Stimulated activated CD8-positive, alpha-beta memory T cell treated with anti-CD3 and anti-CD28 coated beads, Interleukin-15, amount 100 ng/mL, for 4 hours (primary cell): ENCODE results near the gene TBC1D7.
"Not testable (repeated sequence)": the region's sequence is repeated elsewhere in the genome, so short reads cannot be mapped to it uniquely, and the experiment has no call there.

Experiments used
- DNase-seq, 2 donors: peaks; one replicate each; pipeline ENCODE4 v3.0.0-alpha.2; 2020; ENCODE audit warnings: low read depth in 2 of 2

The TBC1D7 gene

DNA sequence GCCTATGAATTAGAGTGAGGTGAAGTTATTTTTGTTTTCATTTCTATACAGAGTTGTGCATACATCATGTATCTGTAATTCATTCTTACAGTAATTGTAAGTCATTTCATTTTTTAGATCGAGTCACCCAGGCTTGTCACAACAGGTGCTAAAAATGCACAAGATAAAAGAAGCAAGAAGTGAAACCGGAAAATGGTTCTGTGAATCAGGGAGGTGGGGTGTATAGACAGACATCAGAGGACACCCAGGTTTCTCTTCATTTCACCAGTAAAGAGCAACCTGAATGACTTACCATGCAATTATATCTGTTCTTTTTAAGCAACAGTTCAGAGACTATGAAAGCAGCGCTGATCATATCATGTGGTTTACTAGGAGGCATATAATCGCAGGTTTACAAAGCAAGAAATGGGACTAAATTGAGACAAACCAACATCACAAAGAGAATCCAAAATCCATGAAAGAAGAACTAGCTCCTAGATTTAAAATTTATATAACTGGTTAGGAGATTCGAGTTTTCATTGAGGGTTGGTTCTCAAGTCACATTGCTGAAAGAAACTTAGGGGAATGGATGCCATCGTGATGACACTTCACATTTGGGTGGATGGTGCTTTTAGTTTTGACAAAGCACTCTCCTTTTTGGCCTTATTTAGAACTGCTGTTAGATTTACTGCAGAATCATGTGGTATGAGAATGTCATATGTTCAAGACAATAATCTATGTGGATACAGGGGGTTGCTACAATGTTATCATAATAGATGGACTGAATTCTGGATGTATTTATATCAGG, 27.9 kb upstream of the TBC1D7 start:
- DNase-seq, result no peak

DNA sequence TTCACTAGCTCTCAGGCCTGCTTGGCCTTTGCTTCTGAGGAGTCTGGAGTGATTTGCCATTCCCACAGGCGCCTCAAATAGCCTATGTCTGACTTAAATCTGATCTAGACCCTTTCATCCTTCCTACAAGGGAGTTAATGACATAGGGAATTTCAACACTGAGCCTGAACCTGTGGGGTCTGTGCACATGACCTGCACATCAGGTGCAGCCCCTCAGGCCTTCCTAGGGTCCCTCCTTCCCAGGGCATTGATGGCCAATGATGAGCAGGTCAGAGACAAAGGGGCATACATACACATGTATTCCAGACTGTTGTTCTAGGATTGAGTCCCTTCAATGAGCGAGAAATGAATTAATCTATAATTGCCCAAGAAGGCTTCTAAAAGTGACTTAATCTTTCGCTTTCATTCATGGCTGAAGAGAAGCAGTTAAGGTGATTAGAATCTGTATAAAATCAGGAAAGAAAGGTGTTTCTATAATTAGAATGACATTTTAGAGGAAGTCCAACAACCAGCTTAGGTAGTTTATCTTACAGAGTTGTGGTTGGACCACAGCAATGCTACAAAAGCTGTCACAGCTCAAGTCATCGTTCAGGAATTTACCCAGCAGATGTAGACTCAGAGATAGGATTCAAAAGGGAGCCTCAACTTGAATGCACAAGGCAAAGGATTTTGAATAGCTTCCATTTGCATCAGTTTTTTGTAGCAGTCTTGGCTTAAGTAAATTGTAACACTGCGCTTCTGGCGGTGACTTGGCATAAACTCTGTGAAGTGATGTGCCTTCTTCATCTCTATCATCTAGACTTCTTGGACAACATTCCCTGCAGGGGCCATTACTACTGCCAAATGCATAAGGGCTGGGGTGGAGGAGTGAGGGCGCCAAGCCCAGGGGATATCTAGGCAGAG, 27.0 kb upstream of the TBC1D7 start:
- DNase-seq, result no peak

DNA sequence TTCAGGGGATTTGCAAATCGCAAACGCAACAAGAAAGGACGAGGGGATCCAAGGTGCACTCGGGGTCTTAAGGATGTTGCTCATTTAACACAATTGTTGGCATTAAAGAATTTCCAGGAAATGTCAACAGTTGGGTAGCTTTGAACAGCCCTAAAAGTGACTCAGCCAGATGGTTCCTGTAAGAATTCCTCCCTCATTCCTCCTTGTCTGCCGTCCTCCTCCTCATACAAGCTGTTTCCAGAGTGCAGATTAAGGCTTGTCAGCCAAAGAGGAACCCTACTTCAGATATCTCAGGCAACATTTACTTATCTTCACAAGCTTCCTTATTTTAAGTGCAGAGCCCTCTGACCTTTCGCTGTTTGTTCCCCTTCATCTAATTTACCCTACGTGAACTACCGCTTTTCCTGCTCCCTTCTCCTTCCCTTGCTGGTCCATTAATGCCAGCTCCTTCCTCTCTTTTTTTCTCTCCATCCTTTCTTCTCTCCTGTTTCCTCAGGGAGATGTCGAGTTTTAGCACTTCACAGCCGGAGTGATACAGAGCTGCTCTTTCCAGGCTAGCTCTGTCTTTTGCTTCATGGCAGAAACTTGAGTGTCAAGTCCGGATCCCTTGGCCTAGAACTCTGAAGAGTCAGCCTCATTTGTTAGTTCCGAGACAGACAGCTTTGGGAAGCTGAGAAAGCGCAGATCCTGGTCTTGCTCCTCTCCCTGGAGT, 26.1 kb upstream of the TBC1D7 start:
- no peak for DNase-seq

DNA sequence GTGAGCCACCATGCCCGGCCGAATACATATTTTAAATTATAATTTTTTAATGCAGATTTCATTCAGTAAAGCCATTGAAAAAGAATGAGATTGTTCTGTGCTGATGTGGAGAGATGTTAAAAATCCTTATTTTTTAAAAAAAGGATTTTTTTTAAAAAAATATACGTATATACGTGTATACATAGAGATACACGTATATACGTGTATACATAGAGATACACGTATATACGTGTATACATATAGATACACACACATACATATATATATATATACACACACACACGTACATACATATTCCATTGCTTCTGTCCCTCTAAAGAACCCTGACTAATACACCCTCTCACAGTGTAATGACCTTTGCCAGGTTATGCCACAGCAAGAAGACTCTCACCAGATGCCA, 23.8 kb upstream of the TBC1D7 start:
- no peak for DNase-seq

DNA sequence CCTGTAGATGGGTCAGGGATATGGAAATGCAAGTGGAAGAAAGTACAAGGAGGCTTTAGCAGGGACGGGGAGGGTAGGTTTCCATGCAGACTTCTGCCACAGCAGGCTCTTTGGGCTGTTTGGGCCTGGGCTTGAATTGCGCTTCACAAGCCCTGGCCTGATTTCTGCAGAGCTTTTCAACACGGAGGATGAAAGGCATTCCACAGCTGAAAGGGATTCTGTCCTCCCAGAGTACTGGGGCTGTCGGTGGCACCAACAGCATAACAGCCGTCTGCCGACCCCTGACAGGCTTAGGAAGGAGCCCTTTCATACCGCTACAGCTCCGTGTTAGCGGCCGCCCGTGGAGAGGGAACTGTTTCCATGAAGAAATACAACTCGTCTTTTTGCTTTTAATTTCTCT, 22.9 kb upstream of the TBC1D7 start:
- DNase-seq, result no peak

DNA sequence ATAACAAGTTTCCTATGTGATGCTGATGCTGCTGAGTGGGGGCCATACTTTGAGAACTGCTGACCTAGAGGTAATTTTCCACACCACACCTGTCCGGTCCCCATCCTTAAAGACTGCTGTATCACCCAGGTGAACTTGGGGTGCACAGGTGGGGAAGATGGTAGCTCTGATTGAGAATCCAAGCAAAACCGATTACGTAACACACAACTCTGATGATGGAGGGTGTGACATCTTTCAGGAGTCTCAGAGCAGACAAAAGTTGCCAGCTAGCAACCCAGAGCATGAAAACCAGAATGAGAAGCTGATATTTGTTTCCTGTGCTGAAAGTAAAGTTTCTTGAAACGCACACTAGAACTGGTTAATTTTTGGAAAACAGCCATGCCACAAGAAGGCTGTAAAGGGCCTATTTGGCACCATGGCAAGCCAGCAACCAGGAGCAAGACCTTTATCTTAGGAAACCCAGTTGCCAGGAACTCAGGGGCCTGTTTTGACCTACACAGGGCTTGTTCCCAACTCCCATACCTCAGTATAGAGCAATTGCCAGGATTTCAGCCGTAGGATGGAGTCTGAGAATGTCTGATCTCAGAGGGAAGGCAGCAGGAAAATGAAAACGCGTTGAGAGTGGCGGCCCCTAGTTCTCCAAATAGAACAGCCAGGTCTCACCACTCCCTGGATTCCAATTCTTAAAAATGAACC, 21.6 kb upstream of the TBC1D7 start:
- no peak for DNase-seq

DNA sequence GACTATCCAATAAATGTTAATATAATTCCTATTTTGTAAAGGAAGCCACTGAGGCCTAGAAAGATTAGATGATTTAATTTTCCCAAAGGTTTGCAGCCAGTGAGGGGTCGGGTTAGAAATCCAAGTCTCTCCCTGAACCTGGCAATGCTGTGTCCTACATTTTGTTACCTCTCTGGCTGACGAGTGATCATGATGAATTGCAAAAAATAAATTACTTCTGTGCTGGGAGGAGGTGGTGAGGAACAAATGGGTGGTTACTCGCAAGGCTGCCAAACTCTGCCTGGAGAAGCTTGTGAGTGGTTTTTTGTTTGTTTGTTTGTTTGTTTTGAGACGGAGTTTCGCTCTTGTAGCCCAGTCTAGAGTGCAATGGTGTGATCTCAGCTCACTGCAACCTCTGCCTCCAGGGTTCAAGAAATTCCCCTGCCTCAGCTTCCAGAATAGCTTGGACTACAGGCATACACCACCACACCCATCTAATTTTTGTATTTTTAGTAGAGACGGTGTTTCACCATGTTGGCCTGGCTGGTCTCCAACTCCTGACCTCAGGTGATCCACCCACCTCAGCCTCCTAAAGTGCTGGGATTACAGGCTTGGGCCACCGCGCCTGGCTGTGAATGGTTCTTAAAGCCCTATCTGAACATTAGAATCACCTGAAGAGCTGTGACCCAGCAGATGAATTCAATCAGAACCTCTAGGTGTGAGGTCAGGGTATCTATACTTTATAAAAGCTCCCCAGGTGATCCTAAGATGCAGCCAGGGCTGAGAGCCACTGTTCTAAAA, 20.2 kb upstream of the TBC1D7 start:
- no peak for DNase-seq

DNA sequence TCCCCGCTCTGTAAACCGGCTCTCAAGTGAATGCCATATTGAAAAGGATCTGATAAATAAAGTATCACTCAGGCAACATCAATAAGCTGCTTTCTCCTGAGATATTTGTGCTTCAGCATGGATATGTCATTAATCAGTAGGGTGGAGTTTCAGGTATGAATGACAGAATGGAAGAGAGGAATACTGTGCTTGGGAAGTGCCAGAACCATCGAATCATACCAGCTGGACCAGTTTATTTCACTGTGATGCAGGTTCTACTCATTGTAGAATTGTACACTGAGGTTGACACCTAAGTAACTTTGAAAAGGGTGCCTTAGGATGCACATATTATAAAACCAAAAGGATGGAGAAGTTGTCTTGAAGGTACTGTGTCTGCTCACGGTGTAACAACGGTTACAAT, 17.9 kb upstream of the TBC1D7 start:
- no peak for DNase-seq

DNA sequence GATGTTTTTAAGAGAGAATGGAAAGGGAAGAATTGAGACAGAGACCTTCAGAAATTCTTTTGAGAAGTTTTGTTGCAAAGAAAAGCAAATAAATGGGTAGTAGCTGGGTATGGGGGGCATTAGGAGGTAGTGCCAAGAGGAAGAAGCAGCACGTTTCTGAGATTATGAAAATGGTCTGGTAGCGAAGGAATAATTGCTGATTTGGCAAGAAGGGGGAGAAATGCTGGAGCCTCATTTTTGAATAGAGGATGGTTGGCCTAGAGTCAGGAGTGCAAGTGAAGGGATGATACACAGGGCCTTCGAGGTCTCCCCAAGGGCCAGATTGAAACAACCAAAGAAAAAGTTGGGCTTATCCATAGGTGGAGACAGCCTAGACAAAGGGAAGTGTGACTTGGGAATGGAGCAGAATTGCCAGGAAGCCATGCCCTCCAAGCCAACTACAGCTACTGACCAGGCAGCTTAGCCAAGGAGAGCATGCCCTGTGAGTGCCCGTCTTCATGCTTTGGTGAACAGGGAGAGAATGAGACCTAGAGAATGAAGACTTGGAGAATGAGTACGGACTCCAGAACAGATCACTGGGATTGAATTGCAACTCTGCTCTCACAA, 14.2 kb upstream of the TBC1D7 start:
- no peak for DNase-seq

DNA sequence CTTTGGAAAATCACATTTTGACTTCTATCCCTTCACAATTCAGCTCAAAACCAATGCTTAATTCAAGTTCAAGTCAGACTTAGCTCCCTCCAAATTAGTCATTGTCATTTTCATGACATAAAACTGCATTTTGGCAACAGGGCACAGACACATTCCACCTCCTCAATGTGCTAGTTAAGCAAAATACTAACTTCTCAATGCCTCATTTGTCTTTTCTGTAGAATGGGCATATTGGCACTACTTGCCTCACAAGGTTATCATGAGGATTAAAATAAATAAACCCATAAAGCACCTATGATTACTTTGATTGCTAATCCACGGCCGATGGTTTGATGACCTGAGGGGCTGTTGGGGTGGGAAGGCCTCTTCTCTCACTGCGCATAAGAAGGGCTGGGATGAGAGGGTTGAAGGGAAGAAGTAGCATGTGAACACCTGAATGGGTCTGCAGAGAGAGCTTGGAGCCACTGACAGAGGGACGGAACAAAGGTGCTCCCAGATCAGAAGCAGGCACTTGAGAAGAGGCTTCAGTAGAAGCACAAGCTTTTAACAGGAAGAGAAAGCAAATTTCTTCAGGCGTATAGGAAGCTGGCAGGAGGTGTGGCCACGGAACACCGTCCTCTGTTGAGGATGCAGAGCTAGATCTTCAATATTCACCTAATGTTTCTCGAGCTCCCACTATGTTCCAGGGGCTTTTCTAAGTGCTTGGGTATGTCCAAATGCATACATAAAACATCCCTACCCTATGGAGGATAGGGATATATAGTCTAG, 11.7 kb upstream of the TBC1D7 start:
- DNase-seq, result no peak

DNA sequence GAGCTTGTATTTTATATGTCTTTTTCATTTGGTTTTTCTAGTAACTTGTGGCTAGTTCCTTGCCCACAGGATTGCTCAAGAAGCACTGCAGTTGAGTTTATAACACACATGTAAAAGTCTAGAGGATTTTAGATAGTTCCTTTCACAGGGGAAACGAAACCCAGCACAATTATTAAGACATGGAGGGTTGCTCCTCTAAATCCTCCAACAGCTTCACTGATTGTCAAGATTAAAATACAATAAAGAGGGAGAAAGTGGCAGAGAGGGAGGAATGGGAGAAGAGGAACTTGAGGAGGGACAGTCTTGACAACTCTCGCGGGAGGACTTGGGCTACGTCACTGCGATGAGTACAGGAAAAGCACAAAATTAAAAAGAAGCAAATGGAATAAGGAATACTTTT, 9.7 kb upstream of the TBC1D7 start:
- no peak for DNase-seq

DNA sequence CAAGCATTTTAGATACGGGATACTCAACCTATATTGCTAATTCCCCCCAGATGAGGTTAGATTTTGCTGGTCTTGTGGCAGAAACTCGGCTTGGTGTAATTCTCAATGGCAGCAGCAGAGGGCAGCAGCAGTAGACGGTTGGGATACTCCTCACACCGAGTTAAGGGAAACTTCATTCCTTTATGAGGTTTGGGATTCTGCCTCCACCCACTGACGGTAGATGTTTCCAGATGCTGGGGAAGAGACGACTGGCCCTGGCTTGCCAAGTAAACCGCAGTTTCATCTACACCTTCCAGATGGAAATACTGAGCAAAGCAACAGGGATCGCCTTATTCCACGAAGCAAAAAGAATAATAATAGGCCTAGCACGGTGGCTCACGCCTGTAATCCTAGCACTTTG, 8.2 kb upstream of the TBC1D7 start:
- peak; percentile 25 to 65 for DNase-seq

DNA sequence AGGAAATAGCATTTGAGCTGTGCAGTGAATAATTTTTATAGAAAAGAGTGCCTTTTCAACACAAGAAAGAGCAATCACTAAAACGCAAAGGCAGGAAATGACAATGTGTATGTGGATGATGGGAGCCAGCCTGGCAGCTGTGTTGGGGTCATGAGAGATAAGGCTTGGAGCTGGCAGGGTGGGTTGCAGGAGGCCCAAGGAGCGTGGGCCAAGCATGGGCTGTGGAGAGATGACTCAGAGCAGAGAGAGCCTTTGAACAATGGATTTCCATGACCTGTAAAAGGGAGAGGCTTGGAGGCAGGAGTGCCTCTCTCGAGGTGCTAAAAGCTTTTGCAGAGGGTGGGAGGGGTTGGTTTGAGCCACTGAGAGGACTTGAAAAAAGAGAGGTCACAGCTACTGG, 6.6 kb upstream of the TBC1D7 start:
- DNase-seq, result no peak

DNA sequence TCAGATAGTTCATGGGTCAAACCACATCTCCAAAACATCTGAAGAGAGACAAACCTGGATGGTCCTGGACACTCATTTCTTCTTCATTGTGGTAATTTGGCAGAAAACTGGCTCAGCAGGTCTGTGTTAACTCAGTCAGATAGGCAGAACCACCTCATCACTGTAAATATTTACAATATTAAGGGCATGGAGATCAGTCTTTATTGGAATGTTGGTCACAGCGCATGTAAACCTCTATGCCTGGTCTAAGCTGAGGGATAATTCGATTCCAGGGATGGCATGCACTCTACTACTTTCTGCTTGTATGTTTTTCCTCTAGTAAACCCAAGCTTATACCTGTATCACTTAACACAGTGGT, 4.0 kb upstream of the TBC1D7 start:
- DNase-seq, result no peak

DNA sequence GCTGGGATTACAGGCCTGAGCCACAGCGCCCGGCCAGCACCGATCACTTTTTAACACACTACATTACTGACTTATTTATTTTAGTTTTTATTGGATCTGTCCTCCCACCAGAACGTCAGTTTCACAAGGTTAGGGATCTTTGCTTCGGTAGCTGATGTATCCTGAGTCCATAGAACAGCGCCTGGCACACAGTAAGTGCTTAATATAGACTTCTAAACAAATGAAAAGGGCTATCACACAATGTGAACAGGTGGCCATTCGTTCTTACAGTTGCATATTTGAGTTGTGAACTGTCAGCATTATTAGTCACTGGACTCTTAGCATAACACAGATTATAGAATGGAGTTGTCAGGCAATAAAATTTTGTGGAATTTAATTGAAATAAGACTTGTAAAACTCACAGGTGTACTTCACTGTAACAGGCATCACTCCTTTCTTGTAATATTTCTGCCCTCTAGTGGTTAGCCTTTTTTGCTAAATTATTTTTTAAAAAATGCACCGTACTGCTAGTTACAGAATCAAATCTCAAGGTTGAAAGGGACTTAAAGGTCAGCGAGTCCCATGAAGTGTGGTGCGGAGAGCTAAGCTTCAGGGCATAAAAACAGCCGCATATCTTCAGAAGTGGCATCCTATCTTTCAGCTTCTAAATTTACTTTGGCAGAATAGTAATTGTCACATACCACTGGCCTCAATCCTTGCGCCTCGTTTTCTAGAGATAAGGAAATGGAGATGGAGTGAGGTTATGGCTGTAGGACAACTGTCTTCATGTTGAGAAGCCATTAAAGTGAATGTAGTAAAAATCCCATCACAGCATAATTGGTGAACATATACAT, 3.4 kb upstream of the TBC1D7 start:
- no peak for DNase-seq

DNA sequence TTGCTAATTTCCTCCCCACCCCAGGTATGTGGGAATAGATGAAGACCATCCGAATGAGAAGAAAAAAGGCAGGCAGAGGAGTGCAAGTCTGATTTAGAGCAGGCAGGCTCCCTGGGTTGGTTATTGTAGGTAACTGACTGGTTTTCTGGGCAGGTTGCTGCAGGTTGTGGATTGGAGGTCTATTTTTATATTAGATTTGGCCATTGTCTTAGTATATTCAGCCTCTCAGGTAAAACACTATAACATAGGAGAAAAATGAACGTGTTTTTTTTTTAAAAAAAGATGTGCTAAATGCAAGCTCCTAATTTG, 492 bp upstream of the TBC1D7 start:
- no peak for DNase-seq

DNA sequence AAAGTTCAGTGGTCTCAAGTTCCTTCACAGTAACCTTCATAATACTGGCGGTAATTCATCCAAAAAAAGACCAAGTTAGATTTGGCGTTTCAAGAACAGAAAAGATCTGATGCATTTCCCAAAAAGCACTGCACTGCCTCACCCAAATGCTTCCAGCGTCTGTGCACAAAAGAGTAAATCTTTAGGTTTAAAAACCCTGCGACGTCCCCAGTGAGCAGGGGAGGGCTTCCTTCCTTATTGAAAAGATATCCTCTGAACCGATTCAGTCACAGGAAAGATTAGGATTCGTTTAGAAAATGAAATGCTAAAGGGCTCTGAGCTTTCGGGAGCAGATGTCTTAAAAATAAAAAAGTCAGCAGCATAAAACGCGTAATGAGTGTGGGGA, 654 bp downstream of the TBC1D7 start:
- no peak for DNase-seq

DNA sequence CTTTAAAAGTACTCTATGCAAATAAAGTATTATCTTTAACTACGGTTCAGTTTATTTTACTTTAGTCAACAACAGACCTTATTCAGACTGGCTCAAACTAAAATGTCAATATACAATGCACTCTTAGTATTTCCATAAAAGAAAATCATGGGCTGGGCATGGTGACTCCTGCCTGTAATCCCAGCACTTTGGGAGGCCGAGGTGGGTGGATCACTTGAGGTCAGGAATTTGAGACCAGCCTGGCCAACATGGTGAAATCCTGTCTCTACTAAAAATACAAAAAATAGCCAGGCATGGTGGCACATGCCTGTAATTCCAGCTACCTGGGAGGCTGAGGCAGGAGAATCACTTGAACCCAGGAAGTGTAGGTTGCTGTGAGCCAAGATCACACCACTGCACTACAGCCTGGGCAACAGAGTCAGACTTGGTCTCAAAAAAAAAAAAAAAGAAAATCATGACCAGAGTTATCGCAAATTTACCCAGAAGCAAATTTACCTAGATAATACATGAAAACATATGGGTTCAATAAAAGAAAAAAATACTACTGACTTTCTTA, 2.2 kb downstream of the TBC1D7 start:
- DNase-seq, result not testable (repeated sequence)
